ENCODE results near the gene CAV1. TPM values are rescaled to one million over a fixed set of nuclear protein-coding genes. Genes with fewer than 3 reads are reported as not detected.

Gene CAV1
- total RNA-seq, 2 experiments from 2014 or later = not detected

DNA sequence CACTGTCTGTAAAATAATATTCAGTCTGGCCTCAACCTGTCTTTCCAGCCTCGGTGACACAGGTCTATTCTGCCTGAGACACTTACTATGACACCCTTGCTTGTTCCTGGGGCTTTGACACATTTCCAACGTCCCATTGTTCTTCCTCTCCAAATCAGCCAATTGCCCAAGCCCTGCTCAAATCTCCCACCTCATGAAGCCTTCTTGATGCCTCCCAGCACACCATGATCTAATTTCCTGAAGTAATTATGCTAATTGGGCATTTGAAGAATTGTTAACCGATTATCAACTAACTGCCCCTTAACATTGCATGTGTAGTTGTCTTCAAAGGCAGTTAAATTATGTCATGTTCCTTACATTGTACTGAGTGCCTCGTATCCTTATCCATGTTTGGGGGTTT lies 33.1 kb downstream of the CAV1 start:
- no peaks in the 10 kb centered on the region for H3K36me3 ChIP-seq (ENCODE audit: insufficient read depth, low read length)
- H3K4me1 ChIP-seq (ENCODE audit: insufficient read depth, low read length) = no peaks in the 10 kb centered on the region
- H3K27ac ChIP-seq (ENCODE audit: low read depth in 1 of 2, low read length in 2 of 2) = no peak overlapping the region
- H3K9me3 ChIP-seq (ENCODE audit: control insufficient read depth in 1 of 2, insufficient read depth in 1 of 2, low read length in 2 of 2) = no peaks in the 10 kb centered on the region
- Mint-ChIP-seq H3K27me3 (peaks cover 73% of the 10 kb centered on the region), H3K36me3 (ENCODE audit: low read depth) (no peaks in the 10 kb centered on the region), H3K4me3 (no peak overlapping the region), H3K9me3 (peaks cover 2% of the 10 kb centered on the region), H3K4me1 (ENCODE audit: low read depth) (no peaks in the 10 kb centered on the region), H3K27ac (no peak overlapping the region)
- TF ChIP-seq, protein P1, sequence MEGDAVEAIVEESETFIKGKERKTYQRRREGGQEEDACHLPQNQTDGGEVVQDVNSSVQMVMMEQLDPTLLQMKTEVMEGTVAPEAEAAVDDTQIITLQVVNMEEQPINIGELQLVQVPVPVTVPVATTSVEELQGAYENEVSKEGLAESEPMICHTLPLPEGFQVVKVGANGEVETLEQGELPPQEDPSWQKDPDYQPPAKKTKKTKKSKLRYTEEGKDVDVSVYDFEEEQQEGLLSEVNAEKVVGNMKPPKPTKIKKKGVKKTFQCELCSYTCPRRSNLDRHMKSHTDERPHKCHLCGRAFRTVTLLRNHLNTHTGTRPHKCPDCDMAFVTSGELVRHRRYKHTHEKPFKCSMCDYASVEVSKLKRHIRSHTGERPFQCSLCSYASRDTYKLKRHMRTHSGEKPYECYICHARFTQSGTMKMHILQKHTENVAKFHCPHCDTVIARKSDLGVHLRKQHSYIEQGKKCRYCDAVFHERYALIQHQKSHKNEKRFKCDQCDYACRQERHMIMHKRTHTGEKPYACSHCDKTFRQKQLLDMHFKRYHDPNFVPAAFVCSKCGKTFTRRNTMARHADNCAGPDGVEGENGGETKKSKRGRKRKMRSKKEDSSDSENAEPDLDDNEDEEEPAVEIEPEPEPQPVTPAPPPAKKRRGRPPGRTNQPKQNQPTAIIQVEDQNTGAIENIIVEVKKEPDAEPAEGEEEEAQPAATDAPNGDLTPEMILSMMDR (IDR thresholded peaks at IDR 0.05) = no peak
- no peak for ATAC-seq (ENCODE audit: poor library complexity)
- intact Hi-C loops (cut with DNase I, micrococcal nuclease) = no loop called here
- peaks cover 0 to 19% of the 10 kb centered on the region in 2 experiments for H3K27me3 ChIP-seq (ENCODE audit: control insufficient read depth in 1 of 2, insufficient read depth in 2 of 2, low read length in 2 of 2)
- H3K4me3 ChIP-seq (ENCODE audit: low read length) = no peak overlapping the region
- ChIA-PET POLR2A (no interaction called here), CTCF (no interaction called here)
- DNase-seq = no peak

DNA sequence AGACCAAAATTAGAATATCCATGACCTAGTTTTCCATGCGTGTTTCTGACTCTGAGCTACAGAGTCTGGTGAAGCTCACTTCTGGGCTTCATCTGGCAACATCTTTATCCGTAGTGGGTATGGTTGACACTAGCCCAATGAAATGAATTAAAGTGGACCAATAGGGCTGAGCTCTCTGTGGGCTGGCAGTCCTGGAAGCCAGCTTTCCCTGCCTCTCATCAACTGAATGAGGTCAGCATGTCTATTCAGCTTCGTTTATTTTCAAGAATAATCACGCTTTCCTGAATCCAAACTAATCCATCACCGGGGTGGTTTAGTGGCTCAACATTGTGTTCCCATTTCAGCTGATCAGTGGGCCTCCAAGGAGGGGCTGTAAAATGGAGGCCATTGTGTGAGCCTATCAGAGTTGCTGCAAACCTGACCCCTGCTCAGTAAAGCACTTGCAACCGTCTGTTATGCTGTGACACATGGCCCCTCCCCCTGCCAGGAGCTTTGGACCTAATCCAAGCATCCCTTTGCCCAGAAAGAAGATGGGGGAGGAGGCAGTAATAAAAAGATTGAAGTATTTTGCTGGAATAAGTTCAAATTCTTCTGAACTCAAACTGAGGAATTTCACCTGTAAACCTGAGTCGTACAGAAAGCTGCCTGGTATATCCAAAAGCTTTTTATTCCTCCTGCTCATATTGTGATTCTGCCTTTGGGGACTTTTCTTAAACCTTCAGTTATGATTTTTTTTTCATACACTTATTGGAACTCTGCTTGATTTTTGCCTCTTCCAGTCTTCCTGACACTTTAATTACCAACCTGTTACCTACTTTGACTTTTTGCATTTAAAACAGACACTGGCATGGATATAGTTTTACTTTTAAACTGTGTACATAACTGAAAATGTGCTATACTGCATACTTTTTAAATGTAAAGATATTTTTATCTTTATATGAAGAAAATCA lies 35.5 kb downstream of the CAV1 start:
- Histone ChIP-seq H3K4me1 (ENCODE audit: insufficient read depth, low read length) (no peaks in the 10 kb centered on the region), H3K27ac (ENCODE audit: low read depth in 1 of 2, low read length in 2 of 2) (no peak overlapping the region), H3K4me3 (ENCODE audit: low read length) (no peak overlapping the region), H3K27me3 (ENCODE audit: control insufficient read depth in 1 of 2, insufficient read depth in 2 of 2, low read length in 2 of 2) (peaks cover 0 to 16% of the 10 kb centered on the region in 2 experiments), H3K9me3 (ENCODE audit: control insufficient read depth in 1 of 2, insufficient read depth in 1 of 2, low read length in 2 of 2) (no peaks in the 10 kb centered on the region), H3K36me3 (ENCODE audit: insufficient read depth, low read length) (no peaks in the 10 kb centered on the region)
- no peak for ATAC-seq (ENCODE audit: poor library complexity)
- Mint-ChIP-seq H3K27me3 (peaks cover 53% of the 10 kb centered on the region), H3K4me1 (ENCODE audit: low read depth) (no peaks in the 10 kb centered on the region), H3K27ac (no peak overlapping the region), H3K9me3 (peaks cover 2% of the 10 kb centered on the region), H3K4me3 (no peak overlapping the region), H3K36me3 (ENCODE audit: low read depth) (no peaks in the 10 kb centered on the region)
- DNase-seq = no peak
- intact Hi-C loops (cut with DNase I, micrococcal nuclease) = no loop called here
- POLR2A ChIA-PET = interaction anchor here (1.0 kb wide), 1 partner anchor 34 kb away, joined by 3 read pairs; no protein-coding TSS in a partner anchor
- TF ChIP-seq, protein P1 (IDR thresholded peaks at IDR 0.05) = no peak
- CTCF ChIA-PET = interaction anchor here (0.6 kb wide), 1 partner anchor 409 kb away, joined by 4 read pairs; no protein-coding TSS in a partner anchor

DNA sequence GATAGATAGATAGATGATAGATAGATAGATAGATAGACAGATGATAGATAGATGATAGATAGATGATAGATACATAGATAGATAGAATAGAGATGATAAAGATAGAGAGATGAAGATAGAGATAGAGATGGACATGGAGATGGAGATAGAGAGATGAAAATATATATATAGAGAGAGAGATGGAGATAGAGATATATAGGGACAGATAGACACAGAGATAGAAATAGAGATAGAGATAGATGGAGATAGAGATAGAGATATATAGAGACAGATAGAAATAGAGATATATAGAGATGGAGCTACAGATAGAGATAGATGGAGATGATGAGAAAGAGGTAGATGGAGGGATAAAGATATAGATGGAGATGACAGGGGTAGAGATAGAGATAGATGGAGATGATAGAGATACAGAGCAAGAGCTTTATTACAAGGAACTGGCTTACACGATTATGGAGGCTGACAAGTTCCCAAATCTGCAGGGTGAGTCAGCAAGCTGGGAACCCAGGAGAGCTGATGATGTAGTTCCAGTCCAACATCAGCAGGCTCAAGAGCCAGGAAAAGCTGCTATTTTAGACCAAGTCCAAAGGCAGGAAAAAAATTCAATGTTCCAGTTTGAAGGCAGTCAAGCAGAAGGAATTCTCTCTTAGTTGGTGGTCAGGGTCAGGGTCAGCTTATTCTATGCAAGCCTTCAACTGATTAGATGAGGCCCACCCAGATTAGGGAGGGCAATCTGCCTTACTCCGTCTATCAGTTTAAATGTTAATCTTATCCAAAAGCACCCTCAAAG lies 37.1 kb downstream of the CAV1 start:
- H3K27ac ChIP-seq (ENCODE audit: low read depth in 1 of 2, low read length in 2 of 2) = no peak overlapping the region
- no peaks in the 10 kb centered on the region for H3K36me3 ChIP-seq (ENCODE audit: insufficient read depth, low read length)
- Mint-ChIP-seq H3K4me3 (no peak overlapping the region), H3K27me3 (peaks cover 48% of the 10 kb centered on the region), H3K27ac (no peak overlapping the region), H3K9me3 (peaks cover 2% of the 10 kb centered on the region), H3K4me1 (ENCODE audit: low read depth) (no peaks in the 10 kb centered on the region), H3K36me3 (ENCODE audit: low read depth) (no peaks in the 10 kb centered on the region)
- H3K4me1 ChIP-seq (ENCODE audit: insufficient read depth, low read length) = no peaks in the 10 kb centered on the region
- no peak for ATAC-seq (ENCODE audit: poor library complexity)
- ChIA-PET CTCF (no interaction called here), POLR2A (no interaction called here)
- H3K4me3 ChIP-seq (ENCODE audit: low read length) = no peak overlapping the region
- DNase-seq = no peak
- H3K9me3 ChIP-seq (ENCODE audit: control insufficient read depth in 1 of 2, insufficient read depth in 1 of 2, low read length in 2 of 2) = no peaks in the 10 kb centered on the region
- intact Hi-C loops (cut with DNase I, micrococcal nuclease) = no loop called here
- peaks cover 0 to 19% of the 10 kb centered on the region in 2 experiments for H3K27me3 ChIP-seq (ENCODE audit: control insufficient read depth in 1 of 2, insufficient read depth in 2 of 2, low read length in 2 of 2)
- TF ChIP-seq, protein P1 (IDR thresholded peaks at IDR 0.05) = peak; percentile 28

Measured in CD4-positive, alpha-beta T cell (primary cell).